HepG2 (cell line): ENCODE data around the gene RBM47. TPM values are rescaled to one million over a fixed set of nuclear protein-coding genes. Genes with fewer than 3 reads are reported as not detected.

ENCODE experiments used
- ATF7 ChIP-seq, 2 experiments: fragments of 450-650 bp in 1 of 2; sonication (generic) in 1 of 2; formaldehyde crosslinking in 1 of 2; IDR thresholded peaks; 2 replicates each; pipeline versions ENCODE4 v1.4.0 to v1.6.1; 2016 to 2020; ENCODE audit warnings: antibody characterized with exemption in 1 of 2, mild to moderate bottlenecking in 1 of 2, missing genetic modification reagents in 1 of 2
- DPF2 ChIP-seq: sonication (generic); formaldehyde crosslinking; IDR thresholded peaks from 2 replicates; pipeline ENCODE4 v1.4.0; 2020; ENCODE audit warnings: mild to moderate bottlenecking, low read depth, missing genetic modification reagents, borderline replicate concordance
- MED13 ChIP-seq: sonication (generic); formaldehyde crosslinking; IDR thresholded peaks from 2 replicates; pipeline ENCODE4 v1.5.0; 2020; ENCODE audit warnings: missing genetic modification reagents
- MYNN ChIP-seq: sonication (generic); formaldehyde crosslinking; IDR thresholded peaks from 2 replicates; pipeline ENCODE4 v1.4.0; 2020; ENCODE audit warnings: mild to moderate bottlenecking, low read depth, missing genetic modification reagents
- RAD21 ChIP-seq: fragments of 450-650 bp; formaldehyde crosslinking; IDR thresholded peaks from 2 replicates; pipeline ENCODE4 v1.5.0; 2020; ENCODE audit warnings: mild to moderate bottlenecking
- SRF ChIP-seq: IDR thresholded peaks from 2 replicates; pipeline ENCODE4 v1.6.1; 2011; ENCODE audit warnings: mild to moderate bottlenecking, low read depth, low read length, moderate library complexity
- TEF ChIP-seq: sonication (generic); formaldehyde crosslinking; IDR thresholded peaks from 2 replicates; pipeline ENCODE4 v1.5.0; 2020; ENCODE audit warnings: missing genetic modification reagents
- ZNF574 ChIP-seq: sonication (generic); formaldehyde crosslinking; IDR thresholded peaks from 2 replicates; pipeline ENCODE4 v1.4.0; 2020; ENCODE audit warnings: missing genetic modification reagents
- ZNF766 ChIP-seq: sonication (generic); formaldehyde crosslinking; IDR thresholded peaks from 2 replicates; pipeline ENCODE4 v1.5.0; 2020; ENCODE audit warnings: missing genetic modification reagents, borderline replicate concordance
- polyA plus RNA-seq, 8 experiments: library from polyadenylated mRNA; depleted of rRNA in 3 of 8; stranded (reverse) in 7 of 8; unstranded in 1 of 8; fragments of >200 nt; fragmentation: Illumina TruSeq in 4 of 8; extraction: Trizol in 4 of 8; gene quantifications; 2 replicates each; pipeline versions ENCODE4 v1.2.1 to v1.2.3, GENCODE V29; 2011 to 2016; ENCODE audit warnings: low read depth in 4 of 8, missing spikeins in 1 of 8, mixed read lengths in 1 of 8; ENCODE audit not compliant: insufficient read depth in 1 of 8
- total RNA-seq, 5 experiments: library from RNA; depleted of rRNA; stranded (reverse); fragments of >200 nt; fragmentation: Illumina TruSeq; extraction: Trizol; gene quantifications; 2 replicates each; pipeline ENCODE4 v1.2.3, GENCODE V29; 2016; ENCODE audit warnings: low read depth in 1 of 5
- TF ChIP-seq, protein P1 (sequence below): IDR thresholded peaks from 2 replicates; pipeline ENCODE4 v1.4.0; 2020; ENCODE audit warnings: mild to moderate bottlenecking, missing genetic modification reagents
- TF ChIP-seq, protein P2 (sequence below): sonication (generic); formaldehyde crosslinking; IDR thresholded peaks from 2 replicates; pipeline ENCODE4 v1.4.0; 2020; ENCODE audit warnings: missing genetic modification reagents, borderline replicate concordance
- TF ChIP-seq, protein P3 (sequence below): sonication (generic); formaldehyde crosslinking; IDR thresholded peaks from 2 replicates; pipeline ENCODE4 v1.4.0; 2020; ENCODE audit warnings: missing genetic modification reagents, borderline replicate concordance

RBM47 gene
- total and polyA plus RNA-seq, 2 of the 13 experiments (the other 11 are each of a cell fraction or from before 2014, with no cell fraction given), result 1.2 to 2.5 TPM

DNA sequence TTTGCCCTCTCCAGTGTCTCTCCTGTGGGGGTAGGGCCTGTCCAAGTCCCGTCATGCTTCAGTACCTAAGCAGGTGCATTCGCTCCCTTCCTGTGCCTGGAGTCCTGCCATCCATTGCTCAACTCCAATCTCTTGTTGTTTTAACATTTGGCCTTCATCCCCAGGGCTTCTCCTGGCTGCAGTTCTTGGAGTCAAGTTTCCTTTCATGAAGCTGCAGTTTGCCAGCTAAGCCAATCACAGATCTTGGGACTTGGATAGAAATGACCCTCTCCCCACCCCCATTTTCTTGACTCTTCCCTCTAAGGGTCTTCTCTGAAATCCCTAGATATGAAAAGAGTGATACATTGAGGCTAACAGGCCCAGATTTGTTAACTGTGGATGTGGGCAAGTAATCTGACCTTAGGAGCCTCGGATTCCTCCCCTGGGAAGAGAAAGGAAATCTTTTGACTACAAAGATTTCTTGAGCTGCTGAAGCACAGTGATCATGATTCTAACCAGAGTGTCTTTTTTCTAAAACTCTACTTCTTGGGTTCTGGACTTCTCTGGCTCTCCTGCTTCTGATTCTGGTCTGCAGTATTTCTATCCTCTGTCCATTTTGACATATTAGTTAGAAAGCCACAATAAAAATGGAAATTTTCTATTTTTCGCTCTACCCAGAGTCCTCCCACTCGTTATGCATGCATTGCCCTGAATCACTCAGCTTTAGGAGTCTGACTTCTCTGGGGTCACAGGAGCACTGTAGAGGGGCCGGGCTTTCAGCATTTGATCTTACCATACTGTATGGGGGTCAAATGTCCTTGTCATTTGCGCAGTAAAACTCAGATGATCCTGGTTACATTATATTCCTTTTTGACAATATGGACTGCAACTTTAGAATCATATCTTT lies 233.5 kb downstream of the RBM47 start (continued):
- TF ChIP-seq, protein P1, sequence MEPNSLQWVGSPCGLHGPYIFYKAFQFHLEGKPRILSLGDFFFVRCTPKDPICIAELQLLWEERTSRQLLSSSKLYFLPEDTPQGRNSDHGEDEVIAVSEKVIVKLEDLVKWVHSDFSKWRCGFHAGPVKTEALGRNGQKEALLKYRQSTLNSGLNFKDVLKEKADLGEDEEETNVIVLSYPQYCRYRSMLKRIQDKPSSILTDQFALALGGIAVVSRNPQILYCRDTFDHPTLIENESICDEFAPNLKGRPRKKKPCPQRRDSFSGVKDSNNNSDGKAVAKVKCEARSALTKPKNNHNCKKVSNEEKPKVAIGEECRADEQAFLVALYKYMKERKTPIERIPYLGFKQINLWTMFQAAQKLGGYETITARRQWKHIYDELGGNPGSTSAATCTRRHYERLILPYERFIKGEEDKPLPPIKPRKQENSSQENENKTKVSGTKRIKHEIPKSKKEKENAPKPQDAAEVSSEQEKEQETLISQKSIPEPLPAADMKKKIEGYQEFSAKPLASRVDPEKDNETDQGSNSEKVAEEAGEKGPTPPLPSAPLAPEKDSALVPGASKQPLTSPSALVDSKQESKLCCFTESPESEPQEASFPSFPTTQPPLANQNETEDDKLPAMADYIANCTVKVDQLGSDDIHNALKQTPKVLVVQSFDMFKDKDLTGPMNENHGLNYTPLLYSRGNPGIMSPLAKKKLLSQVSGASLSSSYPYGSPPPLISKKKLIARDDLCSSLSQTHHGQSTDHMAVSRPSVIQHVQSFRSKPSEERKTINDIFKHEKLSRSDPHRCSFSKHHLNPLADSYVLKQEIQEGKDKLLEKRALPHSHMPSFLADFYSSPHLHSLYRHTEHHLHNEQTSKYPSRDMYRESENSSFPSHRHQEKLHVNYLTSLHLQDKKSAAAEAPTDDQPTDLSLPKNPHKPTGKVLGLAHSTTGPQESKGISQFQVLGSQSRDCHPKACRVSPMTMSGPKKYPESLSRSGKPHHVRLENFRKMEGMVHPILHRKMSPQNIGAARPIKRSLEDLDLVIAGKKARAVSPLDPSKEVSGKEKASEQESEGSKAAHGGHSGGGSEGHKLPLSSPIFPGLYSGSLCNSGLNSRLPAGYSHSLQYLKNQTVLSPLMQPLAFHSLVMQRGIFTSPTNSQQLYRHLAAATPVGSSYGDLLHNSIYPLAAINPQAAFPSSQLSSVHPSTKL (CRISPR knock-in tag), result peak; percentile 67
- TF ChIP-seq ATF7 (IDR thresholded peaks at IDR 0.05) (no peak), ATF7 (CRISPR knock-in tag; IDR thresholded peaks at IDR 0.05) (no peak), RAD21 (CRISPR knock-in tag) (no peak), MED13 (CRISPR knock-in tag) (no peak), TEF (CRISPR knock-in tag) (no peak), ZNF574 (0 out of 2 replicates have a peak, but pooled peaks have one; percentile 33), MYNN (CRISPR knock-in tag) (no peak), ZNF766 (no peak), DPF2 (CRISPR knock-in tag) (no peak), SRF (no peak)
- TF ChIP-seq, protein P2, sequence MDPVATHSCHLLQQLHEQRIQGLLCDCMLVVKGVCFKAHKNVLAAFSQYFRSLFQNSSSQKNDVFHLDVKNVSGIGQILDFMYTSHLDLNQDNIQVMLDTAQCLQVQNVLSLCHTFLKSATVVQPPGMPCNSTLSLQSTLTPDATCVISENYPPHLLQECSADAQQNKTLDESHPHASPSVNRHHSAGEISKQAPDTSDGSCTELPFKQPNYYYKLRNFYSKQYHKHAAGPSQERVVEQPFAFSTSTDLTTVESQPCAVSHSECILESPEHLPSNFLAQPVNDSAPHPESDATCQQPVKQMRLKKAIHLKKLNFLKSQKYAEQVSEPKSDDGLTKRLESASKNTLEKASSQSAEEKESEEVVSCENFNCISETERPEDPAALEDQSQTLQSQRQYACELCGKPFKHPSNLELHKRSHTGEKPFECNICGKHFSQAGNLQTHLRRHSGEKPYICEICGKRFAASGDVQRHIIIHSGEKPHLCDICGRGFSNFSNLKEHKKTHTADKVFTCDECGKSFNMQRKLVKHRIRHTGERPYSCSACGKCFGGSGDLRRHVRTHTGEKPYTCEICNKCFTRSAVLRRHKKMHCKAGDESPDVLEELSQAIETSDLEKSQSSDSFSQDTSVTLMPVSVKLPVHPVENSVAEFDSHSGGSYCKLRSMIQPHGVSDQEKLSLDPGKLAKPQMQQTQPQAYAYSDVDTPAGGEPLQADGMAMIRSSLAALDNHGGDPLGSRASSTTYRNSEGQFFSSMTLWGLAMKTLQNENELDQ (CRISPR knock-in tag), result no peak
- TF ChIP-seq, protein P3, sequence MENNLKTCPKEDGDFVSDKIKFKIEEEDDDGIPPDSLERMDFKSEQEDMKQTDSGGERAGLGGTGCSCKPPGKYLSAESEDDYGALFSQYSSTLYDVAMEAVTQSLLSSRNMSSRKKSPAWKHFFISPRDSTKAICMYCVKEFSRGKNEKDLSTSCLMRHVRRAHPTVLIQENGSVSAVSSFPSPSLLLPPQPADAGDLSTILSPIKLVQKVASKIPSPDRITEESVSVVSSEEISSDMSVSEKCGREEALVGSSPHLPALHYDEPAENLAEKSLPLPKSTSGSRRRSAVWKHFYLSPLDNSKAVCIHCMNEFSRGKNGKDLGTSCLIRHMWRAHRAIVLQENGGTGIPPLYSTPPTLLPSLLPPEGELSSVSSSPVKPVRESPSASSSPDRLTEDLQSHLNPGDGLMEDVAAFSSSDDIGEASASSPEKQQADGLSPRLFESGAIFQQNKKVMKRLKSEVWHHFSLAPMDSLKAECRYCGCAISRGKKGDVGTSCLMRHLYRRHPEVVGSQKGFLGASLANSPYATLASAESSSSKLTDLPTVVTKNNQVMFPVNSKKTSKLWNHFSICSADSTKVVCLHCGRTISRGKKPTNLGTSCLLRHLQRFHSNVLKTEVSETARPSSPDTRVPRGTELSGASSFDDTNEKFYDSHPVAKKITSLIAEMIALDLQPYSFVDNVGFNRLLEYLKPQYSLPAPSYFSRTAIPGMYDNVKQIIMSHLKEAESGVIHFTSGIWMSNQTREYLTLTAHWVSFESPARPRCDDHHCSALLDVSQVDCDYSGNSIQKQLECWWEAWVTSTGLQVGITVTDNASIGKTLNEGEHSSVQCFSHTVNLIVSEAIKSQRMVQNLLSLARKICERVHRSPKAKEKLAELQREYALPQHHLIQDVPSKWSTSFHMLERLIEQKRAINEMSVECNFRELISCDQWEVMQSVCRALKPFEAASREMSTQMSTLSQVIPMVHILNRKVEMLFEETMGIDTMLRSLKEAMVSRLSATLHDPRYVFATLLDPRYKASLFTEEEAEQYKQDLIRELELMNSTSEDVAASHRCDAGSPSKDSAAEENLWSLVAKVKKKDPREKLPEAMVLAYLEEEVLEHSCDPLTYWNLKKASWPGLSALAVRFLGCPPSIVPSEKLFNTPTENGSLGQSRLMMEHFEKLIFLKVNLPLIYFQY (CRISPR knock-in tag), result no peak
